ENCODE data around the gene ARMC2.
A peak's percentile ranks its signal among the peaks of the same experiment; 100 is the strongest.
"Not testable (repeated sequence)": the region's sequence is repeated elsewhere in the genome, so short reads cannot be mapped to it uniquely, and the experiment has no call there.

ARMC2 gene

GRCh38 chr6:108835218-108835850 lies 12.9 kb upstream of the ARMC2 start:
- DNase-seq (ENCODE audit: low spot score) = peak; percentile 88

GRCh38 chr6:108836061-108836460 lies 12.2 kb upstream of the ARMC2 start:
- no peak for DNase-seq (ENCODE audit: low spot score)

- no peak for DNase-seq (ENCODE audit: low spot score)
These were observed 10.8 kb upstream of the ARMC2 start for GRCh38 chr6:108837236-108837971.

GRCh38 chr6:108838101-108838717 lies 10.0 kb upstream of the ARMC2 start:
- no peak for DNase-seq (ENCODE audit: low spot score)

- DNase-seq (ENCODE audit: low spot score) = no peak
These were observed 9.1 kb upstream of the ARMC2 start for GRCh38 chr6:108839083-108839642.

- DNase-seq (ENCODE audit: low spot score) = no peak
These were observed 7.3 kb upstream of the ARMC2 start for GRCh38 chr6:108840919-108841318.

- DNase-seq (ENCODE audit: low spot score) = no peak
These were observed 6.8 kb upstream of the ARMC2 start for GRCh38 chr6:108841377-108841855.

GRCh38 chr6:108844135-108844534 lies 4.1 kb upstream of the ARMC2 start:
- no peak for DNase-seq (ENCODE audit: low spot score)

GRCh38 chr6:108845145-108845544 lies 3.1 kb upstream of the ARMC2 start:
- no peak for DNase-seq (ENCODE audit: low spot score)

GRCh38 chr6:108846101-108846500 lies 2.1 kb upstream of the ARMC2 start:
- DNase-seq (ENCODE audit: low spot score) = no peak

GRCh38 chr6:108846628-108847027 lies 1.6 kb upstream of the ARMC2 start:
- no peak for DNase-seq (ENCODE audit: low spot score)

- DNase-seq (ENCODE audit: low spot score) = no peak
These were observed 495 bp upstream of the ARMC2 start for GRCh38 chr6:108847738-108848115.

- DNase-seq (ENCODE audit: low spot score) = no peak
These were observed 2.6 kb downstream of the ARMC2 start for GRCh38 chr6:108850669-108851465.

GRCh38 chr6:108851756-108852155 lies 3.5 kb downstream of the ARMC2 start:
- DNase-seq (ENCODE audit: low spot score) = no peak

GRCh38 chr6:108853077-108853476 lies 4.9 kb downstream of the ARMC2 start:
- no peak for DNase-seq (ENCODE audit: low spot score)

- peak; percentile 46 for DNase-seq (ENCODE audit: low spot score)
These were observed 14.4 kb downstream of the ARMC2 start for GRCh38 chr6:108862479-108863191.

GRCh38 chr6:108865751-108866286 lies 17.6 kb downstream of the ARMC2 start:
- not testable (repeated sequence) for DNase-seq (ENCODE audit: low spot score)

GRCh38 chr6:108866798-108867197 lies 18.6 kb downstream of the ARMC2 start:
- DNase-seq (ENCODE audit: low spot score) = no peak

GRCh38 chr6:108868647-108869046 lies 20.4 kb downstream of the ARMC2 start:
- no peak for DNase-seq (ENCODE audit: low spot score)

GRCh38 chr6:108869876-108870275 lies 21.7 kb downstream of the ARMC2 start:
- no peak for DNase-seq (ENCODE audit: low spot score)

GRCh38 chr6:108870357-108870756 lies 22.1 kb downstream of the ARMC2 start:
- DNase-seq (ENCODE audit: low spot score) = no peak

Data from hematopoietic multipotent progenitor cell treated with erythropoietin and hydrocortisone succinate and interleukin-3 and kit ligand, for 17 days (in vitro differentiated cells).